Smooth muscle cell (in vitro differentiated cells): ENCODE data around the gene SH3GLB2. TPM values are rescaled to one million over a fixed set of nuclear protein-coding genes. Genes with fewer than 3 reads are reported as not detected.

Experiments
- DNase-seq: peaks from one replicate; lab custom pipeline; 2025; ENCODE audit not compliant: unreplicated experiment; lab: John Stamatoyannopoulos, UW
- H2AFZ ChIP-seq: fragments of 200-600 bp; sonication (generic); 2 replicates; pipeline ENCODE4 v1.6.0; 2016; ENCODE audit warnings: antibody characterized with exemption, low read depth, mild to moderate bottlenecking
- H3F3A ChIP-seq: fragments of 200-600 bp; sonication (generic); 2 replicates; pipeline ENCODE4 v1.6.0; 2017; ENCODE audit warnings: antibody characterized with exemption, low read depth
- H3K27ac ChIP-seq: fragments of 200-600 bp; sonication (generic); 2 replicates; pipeline ENCODE4 v1.5.1; 2016; ENCODE audit warnings: low read depth, mild to moderate bottlenecking
- H3K27me3 ChIP-seq: fragments of 200-600 bp; sonication (generic); 2 replicates; pipeline ENCODE4 v1.6.1; 2016; ENCODE audit warnings: low read depth, mild to moderate bottlenecking
- H3K36me3 ChIP-seq: fragments of 200-600 bp; sonication (generic); 2 replicates; pipeline ENCODE4 v1.5.1; 2016; ENCODE audit warnings: low read depth
- H3K4me1 ChIP-seq: fragments of 200-600 bp; sonication (generic); 2 replicates; pipeline ENCODE4 v1.5.1; 2016; ENCODE audit warnings: low read depth
- H3K4me2 ChIP-seq: fragments of 200-600 bp; sonication (generic); 2 replicates; pipeline ENCODE4 v1.6.0; 2016; ENCODE audit warnings: mild to moderate bottlenecking
- H3K4me3 ChIP-seq: fragments of 200-600 bp; sonication (generic); 2 replicates; pipeline ENCODE4 v1.5.1; 2016; ENCODE audit warnings: mild to moderate bottlenecking
- H3K79me2 ChIP-seq: fragments of 200-600 bp; sonication (generic); 2 replicates; pipeline ENCODE4 v1.6.0; 2016; ENCODE audit warnings: low read depth, mild to moderate bottlenecking
- H3K9ac ChIP-seq: fragments of 200-600 bp; sonication (generic); 2 replicates; pipeline ENCODE4 v1.6.0; 2016; ENCODE audit warnings: low read depth
- H3K9me3 ChIP-seq: fragments of 200-600 bp; sonication (generic); replicated peaks from 2 replicates; pipeline ENCODE4 v1.5.1; 2016; ENCODE audit warnings: low read depth
- H4K20me1 ChIP-seq: fragments of 200-600 bp; sonication (generic); 2 replicates; pipeline ENCODE4 v1.6.0; 2016; ENCODE audit warnings: low read depth
- CTCF ChIP-seq: fragments of 200-600 bp; sonication (generic); IDR thresholded peaks from 2 replicates; pipeline ENCODE4 v1.5.1; 2017; ENCODE audit warnings: borderline replicate concordance, mild to moderate bottlenecking, antibody characterized with exemption; ENCODE audit not compliant: insufficient read depth, poor library complexity, severe bottlenecking
- WGBS: methylation state at CpG from one replicate; pipeline ENCODE4 v1.1.7; 2016; ENCODE audit warnings: low lambda C conversion rate; 5-methylcytosine and 5-hydroxymethylcytosine counted together
- polyA plus RNA-seq: library from polyadenylated mRNA; unstranded; fragments of >200 nt; fragmentation: Nextera tagmentation; extraction: Ambion mirVana; gene quantifications from 2 replicates; pipeline ENCODE4 v1.2.1, GENCODE V29; 2016
- total RNA-seq: library from RNA; depleted of rRNA; stranded (reverse); fragments of >200 nt; gene quantifications from 2 replicates; pipeline ENCODE4 v1.2.3, GENCODE V29; 2014

The SH3GLB2 gene
- total and polyA plus RNA-seq, 2 experiments from 2014 or later, result 31.9 to 44.8 TPM

- DNase-seq, result no peak
- H3K36me3 ChIP-seq, result no peaks in the 10 kb centered on the region
- 100% methylated on average over 4 of the region's 8 CpGs for WGBS
- no peaks in the 10 kb centered on the region for H3F3A ChIP-seq
- no peak overlapping the region for H3K4me2 ChIP-seq
- no peaks in the 10 kb centered on the region for H3K4me1 ChIP-seq
- no peak for TF ChIP-seq CTCF
- no peaks in the 10 kb centered on the region for H3K9me3 ChIP-seq
- no peaks in the 10 kb centered on the region for H3K79me2 ChIP-seq
- H3K4me3 ChIP-seq, result no peak overlapping the region
- H3K27me3 ChIP-seq, result no peaks in the 10 kb centered on the region
- H2AFZ ChIP-seq, result no peak overlapping the region
- no peak overlapping the region for H3K27ac ChIP-seq
- H3K9ac ChIP-seq, result no peak overlapping the region
- peaks cover 3% of the 10 kb centered on the region for H4K20me1 ChIP-seq
Measured at GRCh38 chr9:129010267-129010975, 17.7 kb downstream of the SH3GLB2 start.

GRCh38 chr9:129009584-129010141 is 18.5 kb downstream of the SH3GLB2 start:
- no peaks in the 10 kb centered on the region for H3K9me3 ChIP-seq
- DNase-seq, result no peak
- WGBS, result 94% methylated on average over 14 of the region's 17 CpGs

GRCh38 chr9:129008986-129009583 is 19.0 kb downstream of the SH3GLB2 start:
- no peak for DNase-seq
- Histone ChIP-seq H2AFZ (no peak overlapping the region), H4K20me1 (peaks cover 3% of the 10 kb centered on the region), H3K79me2 (no peaks in the 10 kb centered on the region), H3K4me3 (no peak overlapping the region), H3K27ac (no peak overlapping the region), H3K4me1 (no peaks in the 10 kb centered on the region), H3F3A (no peaks in the 10 kb centered on the region), H3K9me3 (no peaks in the 10 kb centered on the region), H3K9ac (no peak overlapping the region), H3K36me3 (no peaks in the 10 kb centered on the region), H3K4me2 (no peak overlapping the region), H3K27me3 (no peaks in the 10 kb centered on the region)
- no peak for TF ChIP-seq CTCF
- WGBS, result 93% methylated on average over 12 of the region's 13 CpGs

More at GRCh38 chr9:129009584-129010141, 18.5 kb downstream of the SH3GLB2 start:
- no peaks in the 10 kb centered on the region for H3K4me1 ChIP-seq
- no peak overlapping the region for H3K9ac ChIP-seq
- H3K79me2 ChIP-seq, result no peaks in the 10 kb centered on the region
- H3K4me3 ChIP-seq, result no peak overlapping the region
- no peak for TF ChIP-seq CTCF
- no peaks in the 10 kb centered on the region for H3K36me3 ChIP-seq
- H2AFZ ChIP-seq, result no peak overlapping the region
- H3K27ac ChIP-seq, result no peak overlapping the region
- no peak overlapping the region for H3K4me2 ChIP-seq
- H3K27me3 ChIP-seq, result no peaks in the 10 kb centered on the region
- peaks cover 3% of the 10 kb centered on the region for H4K20me1 ChIP-seq
- no peaks in the 10 kb centered on the region for H3F3A ChIP-seq
